GM12874 (cell line): Measurements from ENCODE around the gene NPLOC4.

Experiments
- CTCF ChIP-seq: IDR thresholded peaks from 2 replicates; pipeline ENCODE4 v1.5.1; 2011; ENCODE audit warnings: low read depth, mild to moderate bottlenecking, control low read depth, low read length, moderate library complexity; ENCODE audit not compliant: insufficient read depth

NPLOC4 gene

DNA sequence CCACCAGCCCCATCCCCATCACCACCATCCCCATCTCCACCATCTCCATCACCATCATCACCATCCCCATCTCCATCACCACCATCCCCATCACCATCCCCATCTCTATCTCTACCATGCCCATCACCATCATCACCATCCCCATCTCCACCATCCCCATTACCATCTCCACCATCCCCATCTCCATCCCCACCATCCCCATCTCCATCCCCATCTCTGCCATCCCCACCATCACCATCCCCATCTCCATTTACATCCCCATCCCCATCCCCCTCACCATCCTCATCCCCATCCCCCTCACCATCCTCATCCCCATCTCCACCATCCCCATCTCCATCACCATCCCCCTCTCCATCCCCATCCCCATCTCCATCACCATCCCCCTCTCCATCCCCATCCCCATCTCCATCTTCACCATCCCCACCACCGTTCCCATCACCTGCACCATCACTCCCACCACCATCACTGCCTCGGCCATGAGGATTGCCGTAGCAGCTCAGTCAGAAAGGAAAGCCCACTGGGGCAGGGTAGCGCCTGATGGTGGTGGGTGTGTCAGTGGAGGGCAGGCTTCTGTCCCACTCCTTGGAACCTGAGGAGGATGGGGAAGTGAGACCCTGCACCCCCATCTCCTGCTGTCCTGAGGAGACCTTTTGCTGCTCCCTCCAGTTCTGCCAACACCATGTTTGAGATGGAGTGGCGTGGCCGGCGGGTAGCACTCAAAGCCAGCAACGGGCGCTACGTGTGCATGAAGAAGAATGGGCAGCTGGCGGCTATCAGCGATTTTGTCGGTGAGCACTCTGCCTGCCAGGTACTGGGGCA is 101.2 kb downstream of the NPLOC4 start:
- TF ChIP-seq CTCF: no peak

DNA sequence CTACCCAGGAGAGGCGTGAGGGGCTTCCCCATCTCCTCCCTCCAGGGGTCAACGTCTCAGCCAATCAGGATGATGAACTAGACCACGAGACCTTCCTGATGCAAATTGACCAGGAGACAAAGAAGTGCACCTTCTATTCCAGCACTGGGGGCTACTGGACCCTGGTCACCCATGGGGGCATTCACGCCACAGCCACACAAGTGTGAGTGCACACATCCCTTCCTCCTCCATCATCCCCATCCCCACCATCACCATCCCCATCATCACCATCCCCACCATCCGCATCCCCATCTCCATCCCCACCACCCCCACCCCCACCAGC is 101.9 kb downstream of the NPLOC4 start:
- no peak for TF ChIP-seq CTCF

- TF ChIP-seq CTCF: no peak
Measured at GRCh38 chr17:81534157-81535006, 102.5 kb downstream of the NPLOC4 start.

GRCh38 chr17:81533339-81534141 is 103.4 kb downstream of the NPLOC4 start:
- TF ChIP-seq CTCF: no peak

DNA sequence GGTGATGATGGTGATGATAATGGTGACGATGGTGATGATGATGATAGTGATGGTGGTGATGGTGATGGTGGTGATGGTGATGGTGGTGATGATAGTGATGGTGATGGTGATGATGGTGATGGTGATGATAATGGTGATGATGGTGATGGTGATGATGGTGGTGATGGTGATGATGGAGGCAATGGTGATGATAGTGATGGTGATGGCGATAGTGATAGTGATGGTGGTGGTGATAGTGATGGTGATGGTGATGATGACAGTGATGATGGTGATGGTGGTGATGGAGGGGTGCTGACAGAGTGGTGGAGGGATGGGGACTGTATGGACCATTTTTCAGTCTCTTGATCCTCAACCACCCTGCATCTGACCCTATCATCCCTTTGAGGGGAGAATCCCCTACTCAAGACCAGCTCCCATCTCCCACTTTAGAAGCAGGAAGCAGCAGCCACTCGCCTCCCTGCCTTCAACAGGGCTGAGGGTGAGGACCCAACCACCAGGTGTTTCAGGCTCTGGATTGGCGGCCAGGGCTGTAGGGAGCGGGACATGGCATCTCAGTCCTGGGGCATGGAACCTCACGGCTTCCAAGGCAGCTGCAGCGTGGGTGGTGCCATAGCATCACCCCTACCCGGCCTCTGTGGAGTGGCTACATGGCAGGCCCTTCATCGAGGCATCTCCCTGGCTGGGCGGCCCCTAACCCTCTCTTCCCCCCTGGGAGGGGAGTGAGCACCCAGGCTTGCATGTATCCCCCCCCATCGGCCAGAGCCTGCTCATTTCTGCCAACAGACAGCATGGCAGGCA is 104.2 kb downstream of the NPLOC4 start:
- TF ChIP-seq CTCF: no peak

GRCh38 chr17:81529437-81529803 is 107.5 kb downstream of the NPLOC4 start:
- TF ChIP-seq CTCF: no peak
